Measurements from ENCODE around the gene RPL36A.
A peak's percentile ranks its signal among the peaks of the same experiment; 100 is the strongest.

Gene RPL36A

GRCh38 chrX:101393530-101394305 lies 2.9 kb downstream of the RPL36A start:
- DNase-seq: no peak

GRCh38 chrX:101394372-101394771 lies 3.6 kb downstream of the RPL36A start:
- DNase-seq: no peak

- no peak for DNase-seq
Observed at GRCh38 chrX:101395789-101396188, 5.0 kb downstream of the RPL36A start.

DNA sequence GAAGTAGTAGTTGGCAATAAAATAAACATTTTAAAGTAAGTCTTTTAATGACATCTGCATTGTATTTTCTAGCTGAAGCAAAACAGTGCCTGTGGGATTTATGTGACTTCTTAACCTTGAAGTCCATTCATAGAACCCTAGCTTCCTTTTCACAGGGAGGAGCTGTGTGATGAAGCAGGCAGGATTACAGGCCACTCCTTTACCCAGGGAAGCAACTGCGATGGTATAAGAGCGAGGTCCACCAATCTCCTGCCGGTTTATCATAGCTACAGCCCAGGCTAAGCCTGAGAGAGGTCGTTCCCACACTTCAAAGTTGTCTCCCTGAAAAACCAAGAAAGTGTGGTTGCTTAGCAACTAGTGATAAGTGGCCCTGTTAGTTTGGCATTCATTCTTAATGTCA lies 7.0 kb downstream of the RPL36A start:
- no peak for DNase-seq

- no peak for DNase-seq
Observed at GRCh38 chrX:101398694-101399093, 7.9 kb downstream of the RPL36A start.

DNA sequence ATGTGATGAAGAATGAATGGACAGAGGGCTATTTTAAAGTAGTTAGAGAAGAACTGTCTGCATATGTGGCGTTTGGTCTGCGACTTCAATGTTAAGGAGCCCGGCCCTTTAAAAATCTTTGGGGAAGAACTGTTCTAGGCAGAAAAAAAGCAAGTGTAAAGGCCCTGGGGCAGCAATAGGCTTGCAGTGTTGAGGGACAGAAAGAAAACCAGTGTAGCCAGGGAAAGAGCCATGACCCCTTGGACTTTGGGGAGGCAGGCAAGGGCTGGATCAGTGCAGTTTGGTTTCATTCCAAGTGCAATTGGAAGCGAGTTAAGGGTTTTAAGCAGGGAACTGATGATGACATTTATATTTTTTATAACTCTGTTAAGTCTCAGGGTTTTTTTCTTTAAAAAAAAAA lies 9.0 kb downstream of the RPL36A start:
- no peak for DNase-seq

- no peak for DNase-seq
Observed at GRCh38 chrX:101407167-101407747, 16.4 kb downstream of the RPL36A start.

GRCh38 chrX:101407748-101408531 lies 17.1 kb downstream of the RPL36A start, which contains the start of the genes GLA and HNRNPH2:
Gene GLA (minus strand): TSS chrX:101407925. CDS start chrX:101407903, 22 bp downstream.
Gene HNRNPH2 (plus strand): TSS chrX:101408222. CDS start chrX:101411989, 3,767 bp downstream.
- peak; percentile 37 for DNase-seq

DNA sequence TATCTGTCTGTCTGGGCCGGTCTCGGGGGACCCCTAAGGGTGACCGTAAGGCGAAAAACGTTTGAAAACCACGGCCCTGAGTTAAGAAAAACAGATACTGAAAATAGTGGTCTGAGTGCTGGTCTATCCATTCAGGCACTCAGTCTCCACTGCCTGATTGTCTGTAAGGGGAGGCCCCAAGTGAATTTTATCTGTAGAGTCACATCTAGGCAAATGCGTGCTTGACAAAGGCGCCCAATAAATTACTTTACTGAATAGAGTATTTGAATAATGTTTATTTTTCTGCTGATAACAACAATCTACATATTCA lies 17.7 kb downstream of the RPL36A start:
- DNase-seq: no peak

DNA sequence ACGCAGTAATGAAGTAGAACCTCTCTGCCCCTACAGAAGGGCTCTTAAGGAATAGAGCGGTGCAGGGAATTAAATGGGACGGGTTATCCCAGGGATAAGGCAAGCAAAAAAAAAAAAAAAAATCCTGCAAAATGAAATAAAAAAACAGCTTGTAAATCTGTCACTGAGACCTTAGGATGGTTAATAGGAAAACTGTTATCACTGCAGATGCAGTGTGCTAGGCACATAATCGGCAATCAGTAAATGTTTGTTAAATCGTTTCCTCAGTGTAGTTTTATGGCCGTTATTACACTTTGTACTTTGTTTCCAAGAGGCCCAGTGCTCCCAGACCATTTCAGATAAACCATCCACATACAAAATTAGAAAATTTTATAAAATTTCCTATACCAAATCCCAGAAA lies 18.2 kb downstream of the RPL36A start:
- DNase-seq: no peak

DNA sequence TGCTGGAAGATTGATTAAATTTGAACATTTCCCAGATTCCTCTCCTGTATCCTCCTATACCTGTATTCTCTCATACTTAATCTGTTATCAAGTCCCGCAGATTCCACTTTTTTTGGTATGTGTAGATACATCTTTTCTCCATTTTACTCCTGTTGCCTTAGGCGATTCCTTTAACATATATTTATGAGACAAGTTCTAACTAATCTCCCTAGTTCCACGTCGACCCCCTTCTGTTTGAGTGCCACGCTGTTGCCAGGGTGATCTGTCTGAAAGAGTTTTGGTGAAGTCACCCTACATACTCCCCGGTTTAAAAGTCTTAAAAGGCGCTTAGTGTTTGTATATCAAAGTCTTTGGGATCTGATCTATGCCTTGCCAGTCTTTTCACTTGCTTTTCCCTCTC lies 19.6 kb downstream of the RPL36A start:
- no peak for DNase-seq

GRCh38 chrX:101411984-101412383 lies 21.2 kb downstream of the RPL36A start:
- no peak for DNase-seq

GRCh38 chrX:101415180-101416145 lies 24.7 kb downstream of the RPL36A start:
- DNase-seq: no peak

DNA sequence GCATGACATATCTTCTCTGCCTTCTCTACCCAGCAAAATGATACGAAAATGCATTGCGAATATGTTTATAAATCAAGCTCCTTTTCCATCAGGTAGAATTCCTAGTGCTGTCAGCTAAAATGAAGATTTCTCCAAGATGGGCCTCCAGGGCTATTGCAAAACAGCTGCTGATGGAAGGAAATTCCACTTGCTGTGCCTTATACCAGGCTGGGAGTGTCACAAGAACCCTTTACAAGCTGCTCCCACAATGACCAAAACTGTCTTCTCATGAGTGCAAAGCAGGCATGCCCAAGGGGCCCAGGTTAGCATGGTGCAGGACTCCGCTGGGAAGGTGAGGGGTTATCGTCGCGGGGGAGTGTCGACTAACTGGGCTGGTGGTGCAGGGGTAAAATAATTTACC lies 25.9 kb downstream of the RPL36A start:
- DNase-seq: no peak

- no peak for DNase-seq
Observed at GRCh38 chrX:101417190-101417589, 26.4 kb downstream of the RPL36A start.

GRCh38 chrX:101417981-101418841 lies 27.4 kb downstream of the RPL36A start:
- peak; percentile 20 for DNase-seq

- no peak for DNase-seq
Observed at GRCh38 chrX:101419489-101419888, 28.7 kb downstream of the RPL36A start.

- no peak for DNase-seq
Observed at GRCh38 chrX:101427954-101428353, 37.1 kb downstream of the RPL36A start.

DNA sequence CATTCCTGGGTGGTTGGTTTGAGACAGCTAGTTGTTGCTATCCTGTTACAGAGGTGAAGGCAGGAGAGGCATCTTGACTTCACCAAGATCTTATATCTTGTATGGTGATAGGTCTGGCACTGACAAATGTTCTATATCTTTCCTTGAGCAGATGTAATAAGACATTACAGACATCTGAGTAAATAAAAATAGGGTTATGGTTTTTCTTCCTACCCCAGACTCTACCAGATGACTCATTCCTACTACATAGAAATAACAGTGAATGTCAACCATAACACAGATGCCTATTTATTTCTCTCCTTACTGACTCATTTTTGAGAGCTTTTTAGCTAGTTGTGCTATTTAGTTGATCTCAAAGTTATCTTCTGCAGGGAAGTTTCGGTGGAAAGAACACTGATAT lies 39.1 kb downstream of the RPL36A start:
- no peak for DNase-seq

DNA sequence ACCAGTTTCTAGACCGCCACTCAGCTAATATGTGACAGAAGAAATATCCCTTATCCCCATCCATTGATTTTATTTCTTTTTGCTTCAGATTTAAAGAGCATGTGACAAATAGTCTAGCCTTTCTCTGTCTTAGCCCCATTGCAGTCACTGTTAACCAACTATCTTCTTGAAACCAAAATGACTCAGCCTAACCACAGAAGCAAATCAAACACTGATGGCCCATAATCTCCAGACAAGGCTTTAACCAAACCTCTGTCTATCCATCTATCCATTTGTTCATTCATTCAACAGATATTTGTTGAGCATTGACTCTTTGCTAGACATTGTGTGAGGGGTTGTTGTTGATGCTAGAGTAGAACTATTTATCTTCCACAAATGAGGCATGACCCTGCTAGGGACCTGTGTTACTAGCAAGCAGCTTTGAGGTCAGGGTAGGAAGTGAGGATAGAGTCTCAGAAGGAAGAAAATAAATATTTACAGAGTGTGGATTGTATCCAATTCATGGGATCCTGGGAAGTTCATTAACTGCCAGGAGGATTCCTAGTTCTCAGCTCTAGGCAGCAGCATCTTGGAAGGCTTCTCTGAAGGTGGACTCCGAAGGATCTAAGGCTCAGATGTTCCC lies 39.8 kb downstream of the RPL36A start:
- no peak for DNase-seq

- DNase-seq: no peak
Observed at GRCh38 chrX:101442085-101442484, 51.3 kb downstream of the RPL36A start.

All from activated gamma-delta T cell (primary cell).